K562 (cell line): Measurements from ENCODE around the gene STON2. TPM values are rescaled to one million over a fixed set of nuclear protein-coding genes. Genes with fewer than 3 reads are reported as not detected.

ENCODE experiments used
- ATAC-seq: fragments of 200-7000 bp; cut with Tn5 transposase; 3 replicates; pipeline ENCODE4 v1.9.1; 2020; ENCODE audit warnings: moderate library complexity
- BruUV-seq: library from RNA; stranded (reverse); fragments of 400-500 nt; replicated peaks from 2 replicates; lab custom pipeline; 2021; lab: Mats Ljungman, UMichigan
- CTCF ChIA-PET: fragments of 300-600 bp; formaldehyde crosslinking; extraction: SDS; loops from one replicate; lab custom pipeline; 2021; ENCODE audit warnings: low intra/inter-chr PET ratio; lab: Yijun Ruan, JAX
- POLR2A ChIA-PET: fragments of 300-600, 350-650 bp; sonication (Branson Sonifier 250); formaldehyde crosslinking; extraction: SDS; loops from one replicate; lab custom pipeline; 2021; ENCODE audit warnings: antibody characterized with exemption, inconsistent platforms; lab: Yijun Ruan, JAX
- DNase-seq, 4 experiments: peaks; one replicate each; pipeline versions ENCODE4 v3.0.0 to v3.0.0-alpha.2; 2011 to 2018; ENCODE audit warnings: low spot score in 3 of 4, mixed read lengths in 3 of 4; ENCODE audit errors: extremely low read depth in 1 of 4
- FAIRE-seq: peaks from 2 replicates; lab custom pipeline; 2011; peaks lifted over from hg19 to GRCh38; lab: Jason Lieb, UNC
- H2AFZ ChIP-seq: 2 replicates; pipeline ENCODE4 v1.6.0; 2011; ENCODE audit warnings: low read depth, low read length, control low read depth, inconsistent platforms
- H3K27ac ChIP-seq: fragments of 200-600 bp; 3 replicates; pipeline ENCODE4 v1.8.0; 2011; ENCODE audit warnings: low read depth, mild to moderate bottlenecking, control low read depth, inconsistent platforms, low read length, moderate library complexity, mixed read lengths; ENCODE audit errors: extremely low read depth
- H3K27me3 ChIP-seq, 2 experiments: fragments of 300-600 bp in 1 of 2; 2 replicates in 1 of 2; 3 replicates in 1 of 2; pipeline versions ENCODE4 v1.6.0 to v1.8.0; 2011; ENCODE audit warnings: inconsistent platforms in 2 of 2, low read length in 2 of 2, mild to moderate bottlenecking in 1 of 2, mixed read lengths in 1 of 2, moderate library complexity in 1 of 2; ENCODE audit not compliant: control insufficient read depth in 2 of 2, insufficient read depth in 2 of 2
- H3K36me3 ChIP-seq: fragments of 300-600 bp; 3 replicates; pipeline ENCODE4 v1.8.0; 2011; ENCODE audit warnings: mild to moderate bottlenecking, low read length, inconsistent platforms; ENCODE audit not compliant: control insufficient read depth, insufficient read depth
- H3K4me1 ChIP-seq, 2 experiments: fragments of 200-600 bp in 1 of 2; replicated peaks in 1 of 2; 2 replicates in 1 of 2; 3 replicates in 1 of 2; pipeline versions ENCODE4 v1.5.1 to v1.8.0; 2011; ENCODE audit warnings: inconsistent platforms in 2 of 2, low read length in 2 of 2, mild to moderate bottlenecking in 1 of 2, mixed read lengths in 1 of 2, moderate library complexity in 1 of 2; ENCODE audit not compliant: control insufficient read depth in 2 of 2, insufficient read depth in 2 of 2
- H3K4me2 ChIP-seq: 2 replicates; pipeline ENCODE4 v1.6.1; 2011; ENCODE audit warnings: low read length, control low read depth, inconsistent platforms, mixed read lengths; ENCODE audit not compliant: insufficient read depth
- H3K4me3 ChIP-seq: fragments of 200-600 bp; sonication (generic), shearing (Covaris generic); 2 replicates; pipeline ENCODE4 v1.5.1; 2016; ENCODE audit warnings: control low read depth, inconsistent platforms
- H3K79me2 ChIP-seq: fragments of 200-600 bp; 3 replicates; pipeline ENCODE4 v1.8.0; 2011; ENCODE audit warnings: low read length, inconsistent platforms; ENCODE audit not compliant: control insufficient read depth, insufficient read depth
- H3K9ac ChIP-seq, 2 experiments: 2 replicates each; pipeline versions ENCODE4 v1.6.0 to v1.6.1; 2011; ENCODE audit warnings: low read depth in 2 of 2, low read length in 2 of 2, control low read depth in 1 of 2, inconsistent platforms in 1 of 2, mild to moderate bottlenecking in 1 of 2, mixed read lengths in 1 of 2; ENCODE audit not compliant: insufficient read depth in 1 of 2
- H3K9me1 ChIP-seq: one replicate; pipeline ENCODE4 v1.6.0; 2011; ENCODE audit warnings: inconsistent platforms, mild to moderate bottlenecking, low read length, moderate library complexity; ENCODE audit not compliant: control insufficient read depth, insufficient read depth
- H3K9me3 ChIP-seq: replicated peaks from 2 replicates; pipeline ENCODE4 v1.5.1; 2011; ENCODE audit warnings: low read depth, low read length, inconsistent platforms; ENCODE audit not compliant: control insufficient read depth, insufficient read depth
- H4K20me1 ChIP-seq: replicated peaks from 2 replicates; pipeline ENCODE4 v1.6.1; 2011; ENCODE audit warnings: low read length, inconsistent platforms, mixed read lengths; ENCODE audit not compliant: control insufficient read depth, insufficient read depth
- CBFA2T3 ChIP-seq: fragments of 450-650 bp; IDR thresholded peaks from 2 replicates; pipeline ENCODE4 v1.6.1; 2017
- DIDO1 ChIP-seq: fragments of 450-650 bp; IDR thresholded peaks from 2 replicates; pipeline ENCODE4 v1.6.1; 2016; ENCODE audit warnings: low read depth, missing biosample characterization, missing genetic modification characterization
- FIP1L1 ChIP-seq: fragments of 200-400 bp; formaldehyde crosslinking; IDR thresholded peaks from 2 replicates; pipeline ENCODE4 v1.6.1; 2018; ENCODE audit warnings: mild to moderate bottlenecking, low read depth, low read length; ENCODE audit not compliant: poor library complexity, severe bottlenecking
- JUN ChIP-seq, 2 experiments: sonication (generic) in 1 of 2; formaldehyde crosslinking in 1 of 2; IDR thresholded peaks; 2 replicates each; pipeline versions ENCODE4 v1.6.1 to v1.8.0; 2012 to 2022; ENCODE audit warnings: borderline replicate concordance in 2 of 2, mild to moderate bottlenecking in 2 of 2, improper control_type of control experiment in 1 of 2, low read depth in 1 of 2, low read length in 1 of 2, missing genetic modification reagents in 1 of 2
- KAT8 ChIP-seq: fragments of 450-650 bp; IDR thresholded peaks from 2 replicates; pipeline ENCODE4 v1.6.1; 2016; ENCODE audit warnings: low read depth, mild to moderate bottlenecking
- NFATC3 ChIP-seq: fragments of 450-650 bp; IDR thresholded peaks from 2 replicates; pipeline ENCODE4 v1.6.1; 2017; ENCODE audit warnings: mild to moderate bottlenecking
- NR4A1 ChIP-seq, 2 experiments: fragments of 250-450 bp in 1 of 2; fragments of 450-650 bp in 1 of 2; sonication (Bioruptor Pico) in 1 of 2; IDR thresholded peaks; 2 replicates each; pipeline versions ENCODE4 v1.4.0 to v1.6.1; 2016 to 2020; ENCODE audit warnings: mild to moderate bottlenecking in 2 of 2, missing compliant biosample characterization in 1 of 2, missing genetic modification characterization in 1 of 2, moderate library complexity in 1 of 2
- PHF20 ChIP-seq: fragments of 450-650 bp; IDR thresholded peaks from 2 replicates; pipeline ENCODE4 v1.6.1; 2018; ENCODE audit not compliant: partially characterized antibody
- RAD51 ChIP-seq: fragments of 450-650 bp; IDR thresholded peaks from 2 replicates; pipeline ENCODE4 v1.7.1; 2016; ENCODE audit warnings: low read depth, mild to moderate bottlenecking, borderline replicate concordance
- RBBP5 ChIP-seq: fragments of 200-600 bp; sonication (generic); IDR thresholded peaks from 2 replicates; pipeline ENCODE4 v1.6.1; 2012; ENCODE audit warnings: borderline replicate concordance, mild to moderate bottlenecking, low read length, control low read depth, inconsistent platforms; ENCODE audit not compliant: insufficient read depth, poor library complexity, severe bottlenecking
- RBM14 ChIP-seq: fragments of 200-400 bp; formaldehyde crosslinking; IDR thresholded peaks from 2 replicates; pipeline ENCODE4 v1.6.1; 2018; ENCODE audit warnings: low read depth, mild to moderate bottlenecking, low read length, moderate library complexity, borderline replicate concordance; ENCODE audit not compliant: insufficient read depth
- SNRNP70 ChIP-seq: fragments of 200-400 bp; formaldehyde crosslinking; optimal IDR thresholded peaks from 2 replicates; pipeline ENCODE3; 2017; ENCODE audit warnings: low read depth, low read length
- TBP ChIP-seq: optimal IDR thresholded peaks from 2 replicates; pipeline ENCODE3; 2011; ENCODE audit warnings: low read depth, low read length, improper control_type of control experiment
- ZNF12 ChIP-seq: sonication (generic); formaldehyde crosslinking; IDR thresholded peaks from 2 replicates; pipeline ENCODE4 v1.4.0; 2020; ENCODE audit warnings: mild to moderate bottlenecking, missing genetic modification reagents
- ZNF445 ChIP-seq: fragments of 250-450 bp; sonication (Bioruptor Pico); IDR thresholded peaks from 2 replicates; pipeline ENCODE4 v1.4.0; 2020; ENCODE audit warnings: low read depth, mild to moderate bottlenecking, moderate library complexity
- ZNF79 ChIP-seq: fragments of 250-450 bp; sonication (Bioruptor Pico); IDR thresholded peaks from 2 replicates; pipeline ENCODE4 v1.4.0; 2020; ENCODE audit warnings: low read depth, mild to moderate bottlenecking, moderate library complexity
- WGBS: fragments of 100-300 bp; shearing (Covaris generic); methylation state at CpG from one replicate; pipeline ENCODE4 v1.1.6; 2016; ENCODE audit warnings: low coverage, mixed read lengths; ENCODE audit not compliant: insufficient coverage; ENCODE audit errors: missing lambda C conversion rate; 5-methylcytosine and 5-hydroxymethylcytosine counted together
- in situ Hi-C: fragments of 300-500 bp; cut with MboI; formaldehyde crosslinking; loops from 4 replicates; pipeline ENCODE4 v1.15.0; 2018; ENCODE audit warnings: inconsistent platforms, mixed read lengths
- intact Hi-C: fragments of 100-400 bp; cut with micrococcal nuclease; formaldehyde crosslinking; loops from 2 replicates; pipeline ENCODE4 v1.14.2; 2022
- polyA plus RNA-seq, 8 experiments: library from polyadenylated mRNA; depleted of rRNA in 4 of 8; stranded (reverse) in 5 of 8; unstranded in 3 of 8; fragments of >200 nt; fragmentation: Nextera tagmentation in 2 of 8; fragmentation: Illumina TruSeq in 1 of 8; extraction: Ambion mirVana in 2 of 8; extraction: Trizol in 1 of 8; gene quantifications; 2 replicates each; pipeline versions ENCODE4 v1.2.1 to v1.2.3, GENCODE V29; 2011 to 2014; ENCODE audit warnings: inconsistent platforms in 1 of 8, missing spikeins in 1 of 8
- total RNA-seq, 7 experiments: library from RNA; depleted of rRNA in 6 of 7; stranded (reverse); fragments of >200 nt in 6 of 7; fragmentation: Illumina TruSeq in 2 of 7; extraction: Trizol in 2 of 7; gene quantifications; 2 replicates each; pipeline versions ENCODE4 v1.2.1 to v1.2.3, GENCODE V29; 2011 to 2021; ENCODE audit warnings: low replicate concordance in 1 of 7
- TF ChIP-seq, protein P1 (sequence below): fragments of 450-650 bp; formaldehyde crosslinking; conservative IDR thresholded peaks from 2 replicates; pipeline ENCODE4 v1.4.0; 2022; ENCODE audit warnings: mild to moderate bottlenecking, missing genetic modification characterization
- TF ChIP-seq, protein P2 (sequence below): fragments of 250-450 bp; sonication (Bioruptor Pico); IDR thresholded peaks from 2 replicates; pipeline ENCODE4 v1.5.0; 2020; ENCODE audit warnings: mild to moderate bottlenecking
- TF ChIP-seq, protein P3 (sequence below): fragments of 200-800 bp; sonication (Bioruptor generic); IDR thresholded peaks from 2 replicates; pipeline ENCODE4 v1.6.1; 2017; ENCODE audit warnings: missing genetic modification characterization, missing compliant biosample characterization

Gene STON2
- total and polyA plus RNA-seq, 9 of the 15 experiments (the other 6 are each of a cell fraction or from before 2014, with no cell fraction given) = 7.8 to 99.3 (median 53.5) TPM

DNA sequence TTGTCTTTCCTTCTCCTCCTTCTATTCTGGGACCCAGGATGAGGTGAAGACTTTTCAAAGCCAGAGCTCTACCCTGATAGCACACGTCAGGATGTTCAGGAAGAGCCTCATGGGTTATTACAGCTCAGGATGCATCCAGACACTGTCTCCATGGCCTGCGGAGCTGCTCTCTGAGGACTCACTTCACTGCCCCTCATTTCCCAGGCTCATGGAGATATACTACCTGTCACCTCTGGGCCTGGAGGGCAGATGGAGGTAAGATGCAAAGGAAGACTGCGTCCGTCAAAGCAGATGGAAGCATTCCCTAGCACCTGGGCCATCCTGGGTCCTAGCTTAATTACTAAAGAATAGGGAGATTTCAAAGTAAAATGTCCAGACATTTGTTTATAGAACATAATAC is 32.6 kb downstream of the STON2 start:
- no peaks in the 10 kb centered on the region for H3K9me1 ChIP-seq
- no peak overlapping the region for H3K4me2 ChIP-seq
- H3K79me2 ChIP-seq = peaks cover 25% of the 10 kb centered on the region; the same call in 2 of the 3 replicates
- no TSS peak for BruUV-seq
- no peaks in the 10 kb centered on the region; the same call in 1 of the 2 replicates for H4K20me1 ChIP-seq
- no peaks in the 10 kb centered on the region for H3K27me3 ChIP-seq
- ATAC-seq (no peak), FAIRE-seq (no peak), DNase-seq (no peak)
- intact Hi-C loops = no loop called here
- H3K4me3 ChIP-seq = no peak overlapping the region
- no peak overlapping the region for H3K9ac ChIP-seq
- H3K36me3 ChIP-seq = peaks cover 65% of the 10 kb centered on the region; the same call in 2 of the 3 replicates
- H3K4me1 ChIP-seq = no peaks in the 10 kb centered on the region
- no peaks in the 10 kb centered on the region for H3K9me3 ChIP-seq
- H3K27ac ChIP-seq = no peak overlapping the region
- CTCF ChIA-PET = no interaction called here
- in situ Hi-C loops = no loop called here
- no peak overlapping the region for H2AFZ ChIP-seq
- WGBS = 83% methylated on average over 4 of the region's 4 CpGs
- POLR2A ChIA-PET = interaction anchor here (2.4 kb wide), 1 partner anchor 14 kb away, joined by 6 read pairs; no protein-coding TSS in a partner anchor
- TF ChIP-seq KAT8 (no peak), CBFA2T3 (no peak), JUN (IDR thresholded peaks at IDR 0.05; ENCODE audit: borderline replicate concordance, low read depth, low read length) (no peak), JUN (CRISPR knock-in tag; IDR thresholded peaks at IDR 0.05; ENCODE audit: borderline replicate concordance) (no peak), ZNF79 (no peak), TBP (no peak), RBBP5 (no peak), RBM14 (no peak), FIP1L1 (no peak), ZNF445 (no peak), NR4A1 (CRISPR knock-in tag; IDR thresholded peaks at IDR 0.05) (no peak), NR4A1 (tag; IDR thresholded peaks at IDR 0.05) (no peak), SNRNP70 (no peak), PHF20 (no peak), DIDO1 (tag) (no peak), RAD51 (no peak), NFATC3 (no peak), ZNF12 (CRISPR knock-in tag) (no peak)
- TF ChIP-seq, protein P1, sequence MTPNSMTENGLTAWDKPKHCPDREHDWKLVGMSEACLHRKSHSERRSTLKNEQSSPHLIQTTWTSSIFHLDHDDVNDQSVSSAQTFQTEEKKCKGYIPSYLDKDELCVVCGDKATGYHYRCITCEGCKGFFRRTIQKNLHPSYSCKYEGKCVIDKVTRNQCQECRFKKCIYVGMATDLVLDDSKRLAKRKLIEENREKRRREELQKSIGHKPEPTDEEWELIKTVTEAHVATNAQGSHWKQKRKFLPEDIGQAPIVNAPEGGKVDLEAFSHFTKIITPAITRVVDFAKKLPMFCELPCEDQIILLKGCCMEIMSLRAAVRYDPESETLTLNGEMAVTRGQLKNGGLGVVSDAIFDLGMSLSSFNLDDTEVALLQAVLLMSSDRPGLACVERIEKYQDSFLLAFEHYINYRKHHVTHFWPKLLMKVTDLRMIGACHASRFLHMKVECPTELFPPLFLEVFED = no peak
- TF ChIP-seq, protein P2, sequence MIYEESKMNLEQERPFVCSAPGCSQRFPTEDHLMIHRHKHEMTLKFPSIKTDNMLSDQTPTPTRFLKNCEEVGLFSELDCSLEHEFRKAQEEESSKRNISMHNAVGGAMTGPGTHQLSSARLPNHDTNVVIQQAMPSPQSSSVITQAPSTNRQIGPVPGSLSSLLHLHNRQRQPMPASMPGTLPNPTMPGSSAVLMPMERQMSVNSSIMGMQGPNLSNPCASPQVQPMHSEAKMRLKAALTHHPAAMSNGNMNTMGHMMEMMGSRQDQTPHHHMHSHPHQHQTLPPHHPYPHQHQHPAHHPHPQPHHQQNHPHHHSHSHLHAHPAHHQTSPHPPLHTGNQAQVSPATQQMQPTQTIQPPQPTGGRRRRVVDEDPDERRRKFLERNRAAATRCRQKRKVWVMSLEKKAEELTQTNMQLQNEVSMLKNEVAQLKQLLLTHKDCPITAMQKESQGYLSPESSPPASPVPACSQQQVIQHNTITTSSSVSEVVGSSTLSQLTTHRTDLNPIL = no peak
- TF ChIP-seq, protein P3, sequence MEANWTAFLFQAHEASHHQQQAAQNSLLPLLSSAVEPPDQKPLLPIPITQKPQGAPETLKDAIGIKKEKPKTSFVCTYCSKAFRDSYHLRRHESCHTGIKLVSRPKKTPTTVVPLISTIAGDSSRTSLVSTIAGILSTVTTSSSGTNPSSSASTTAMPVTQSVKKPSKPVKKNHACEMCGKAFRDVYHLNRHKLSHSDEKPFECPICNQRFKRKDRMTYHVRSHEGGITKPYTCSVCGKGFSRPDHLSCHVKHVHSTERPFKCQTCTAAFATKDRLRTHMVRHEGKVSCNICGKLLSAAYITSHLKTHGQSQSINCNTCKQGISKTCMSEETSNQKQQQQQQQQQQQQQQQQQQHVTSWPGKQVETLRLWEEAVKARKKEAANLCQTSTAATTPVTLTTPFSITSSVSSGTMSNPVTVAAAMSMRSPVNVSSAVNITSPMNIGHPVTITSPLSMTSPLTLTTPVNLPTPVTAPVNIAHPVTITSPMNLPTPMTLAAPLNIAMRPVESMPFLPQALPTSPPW (CRISPR knock-in tag) = no peak
